VCaP (cell line): Measurements from ENCODE around the gene ZDHHC17.

Experiments
- H3K27ac ChIP-seq: fragments of 450-650 bp; 2 replicates; pipeline ENCODE4 v1.5.1; 2017
- TF ChIP-seq, protein P1 (sequence below): fragments of 450-650 bp; conservative IDR thresholded peaks from 2 replicates; pipeline ENCODE4 v1.5.1; 2017; ENCODE audit warnings: mild to moderate bottlenecking, moderate library complexity

The ZDHHC17 gene

GRCh38 chr12:76878899-76879709 lies 115.2 kb downstream of the ZDHHC17 start, which contains the start of gene CSRP2:
Gene CSRP2, minus strand, starts transcription at chr12:76879019. Its CDS starts 12,759 bp downstream, at chr12:76866260.
- peak within 1 kb of the TSS; percentile 81 for H3K27ac ChIP-seq

DNA sequence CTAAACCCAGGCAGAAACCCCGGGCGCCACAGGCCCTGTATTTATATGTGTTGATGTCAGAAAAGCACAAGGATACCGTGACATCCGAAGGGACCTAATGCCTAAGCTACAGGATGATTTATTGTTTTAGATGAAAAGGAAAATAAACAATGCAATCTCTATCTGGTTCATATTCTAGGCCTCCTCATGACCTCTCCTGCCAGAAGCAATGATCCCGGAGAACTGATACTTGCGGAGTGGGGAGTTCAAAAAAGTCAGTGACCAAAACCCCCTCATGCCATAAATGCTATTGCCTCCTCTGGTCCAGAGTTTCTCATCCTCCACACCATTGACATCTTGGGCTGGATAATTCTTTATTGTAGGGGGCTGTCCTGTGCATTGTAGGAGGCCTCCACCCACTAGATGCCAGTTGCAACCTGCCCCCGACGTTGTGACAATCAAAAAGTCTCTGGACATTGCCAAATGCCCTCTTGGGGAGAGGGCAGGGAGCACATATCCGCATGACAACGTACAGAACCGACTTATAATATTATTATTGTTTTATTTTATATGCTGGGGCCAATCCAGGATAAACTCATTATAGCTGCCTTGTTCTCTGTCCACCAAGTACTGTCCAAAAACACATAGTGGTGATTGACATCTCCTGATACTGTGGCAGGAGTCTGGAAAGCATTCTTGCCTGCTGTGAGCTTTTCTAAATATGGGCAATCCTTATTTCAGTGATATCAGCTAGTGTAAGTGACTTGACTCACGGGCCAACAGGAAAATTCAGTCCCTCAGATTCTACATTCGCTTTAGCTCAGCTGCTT lies 116.0 kb downstream of the ZDHHC17 start:
- H3K27ac ChIP-seq = peak overlapping the region; percentile 81
- TF ChIP-seq, protein P1, sequence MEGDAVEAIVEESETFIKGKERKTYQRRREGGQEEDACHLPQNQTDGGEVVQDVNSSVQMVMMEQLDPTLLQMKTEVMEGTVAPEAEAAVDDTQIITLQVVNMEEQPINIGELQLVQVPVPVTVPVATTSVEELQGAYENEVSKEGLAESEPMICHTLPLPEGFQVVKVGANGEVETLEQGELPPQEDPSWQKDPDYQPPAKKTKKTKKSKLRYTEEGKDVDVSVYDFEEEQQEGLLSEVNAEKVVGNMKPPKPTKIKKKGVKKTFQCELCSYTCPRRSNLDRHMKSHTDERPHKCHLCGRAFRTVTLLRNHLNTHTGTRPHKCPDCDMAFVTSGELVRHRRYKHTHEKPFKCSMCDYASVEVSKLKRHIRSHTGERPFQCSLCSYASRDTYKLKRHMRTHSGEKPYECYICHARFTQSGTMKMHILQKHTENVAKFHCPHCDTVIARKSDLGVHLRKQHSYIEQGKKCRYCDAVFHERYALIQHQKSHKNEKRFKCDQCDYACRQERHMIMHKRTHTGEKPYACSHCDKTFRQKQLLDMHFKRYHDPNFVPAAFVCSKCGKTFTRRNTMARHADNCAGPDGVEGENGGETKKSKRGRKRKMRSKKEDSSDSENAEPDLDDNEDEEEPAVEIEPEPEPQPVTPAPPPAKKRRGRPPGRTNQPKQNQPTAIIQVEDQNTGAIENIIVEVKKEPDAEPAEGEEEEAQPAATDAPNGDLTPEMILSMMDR = 0 out of 2 replicates have a peak, but pooled peaks have one; percentile 14

More at GRCh38 chr12:76878899-76879709, 115.2 kb downstream of the ZDHHC17 start, which contains the start of gene CSRP2:
- TF ChIP-seq, protein P1 = peak; percentile 35; the same call in 1 of the 2 replicates

DNA sequence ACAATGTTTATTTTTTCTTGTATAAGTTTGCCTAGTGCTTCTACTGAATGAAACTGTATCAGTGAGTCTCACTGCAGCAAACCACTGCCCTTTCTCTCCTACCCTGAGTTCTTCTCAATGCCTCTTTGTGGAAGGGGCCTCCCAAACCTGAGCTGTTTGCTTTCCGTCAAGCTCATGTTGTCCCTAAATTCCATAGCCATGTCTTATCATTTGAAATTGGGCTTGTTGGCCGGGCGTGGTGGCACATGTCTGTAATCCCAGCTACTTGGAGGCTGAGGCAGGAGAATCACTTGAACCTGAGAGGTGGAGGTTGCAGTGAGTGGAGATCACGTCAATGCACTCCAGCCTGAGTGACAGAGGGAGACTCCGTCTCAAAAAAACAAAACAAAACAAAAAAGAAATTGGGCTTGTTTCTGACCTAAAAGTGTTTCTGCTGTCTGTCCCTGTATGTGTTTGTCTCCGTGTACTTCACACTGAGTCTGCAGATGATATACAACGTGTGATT lies 116.7 kb downstream of the ZDHHC17 start:
- peak overlapping the region; percentile 81 for H3K27ac ChIP-seq
- TF ChIP-seq, protein P1 = no peak

- TF ChIP-seq, protein P1 = no peak
- H3K27ac ChIP-seq = no peak overlapping the region; the same call in 1 of the 2 replicates
These were observed 117.2 kb downstream of the ZDHHC17 start for GRCh38 chr12:76881142-76881541.

- TF ChIP-seq, protein P1 = no peak
- H3K27ac ChIP-seq = no peak overlapping the region
These were observed 118.5 kb downstream of the ZDHHC17 start for GRCh38 chr12:76882367-76882766.

DNA sequence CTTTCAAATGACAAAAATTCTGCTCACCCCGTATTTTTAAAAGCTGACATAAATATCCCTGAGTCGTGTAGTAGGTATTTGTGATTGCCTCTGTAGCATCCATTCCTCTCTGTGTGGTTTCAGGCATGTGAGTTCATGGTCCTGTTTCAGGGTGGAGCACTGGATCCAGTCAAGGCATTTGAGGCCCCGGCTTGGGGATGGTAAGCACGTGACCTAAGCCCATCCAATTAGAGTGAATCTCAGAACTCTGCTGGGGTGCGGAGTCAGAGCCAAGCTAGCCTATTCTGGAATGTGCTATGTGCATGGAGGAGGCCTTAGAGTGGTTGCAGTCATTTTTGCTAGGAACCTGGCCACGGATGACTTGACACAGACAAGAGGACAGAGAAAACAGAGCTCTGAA lies 119.2 kb downstream of the ZDHHC17 start:
- TF ChIP-seq, protein P1 = no peak
- no peak overlapping the region for H3K27ac ChIP-seq

DNA sequence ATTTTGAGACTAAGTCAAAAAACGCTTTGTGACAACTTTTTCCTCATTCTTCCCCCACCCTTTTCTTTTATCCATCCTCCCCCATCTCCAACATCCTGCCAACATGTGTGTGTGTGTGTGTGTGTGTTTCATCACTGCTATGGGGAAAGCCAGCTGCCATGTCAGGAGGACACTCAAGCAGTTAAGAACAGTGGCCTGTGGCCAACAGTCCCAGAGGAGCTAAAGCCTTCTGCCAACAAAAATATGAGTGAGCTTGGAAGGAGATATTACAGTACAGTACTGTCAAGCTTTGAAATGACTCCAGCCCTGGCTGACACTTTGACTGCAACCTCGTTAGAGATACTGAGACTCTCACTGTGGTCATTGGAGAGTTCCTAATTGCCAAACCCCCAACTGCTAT lies 119.9 kb downstream of the ZDHHC17 start:
- no peak overlapping the region for H3K27ac ChIP-seq
- TF ChIP-seq, protein P1 = no peak
